HG03439 (cell line): ENCODE measurements around the gene PPP6R3.

Experiments used
- ATAC-seq: cut with Tn5 transposase; IDR thresholded peaks from one replicate; pipeline ENCODE4 v1.9.1; 2021; ENCODE audit warnings: mild to moderate bottlenecking, moderate library complexity; ENCODE audit not compliant: unreplicated experiment

The PPP6R3 gene

DNA sequence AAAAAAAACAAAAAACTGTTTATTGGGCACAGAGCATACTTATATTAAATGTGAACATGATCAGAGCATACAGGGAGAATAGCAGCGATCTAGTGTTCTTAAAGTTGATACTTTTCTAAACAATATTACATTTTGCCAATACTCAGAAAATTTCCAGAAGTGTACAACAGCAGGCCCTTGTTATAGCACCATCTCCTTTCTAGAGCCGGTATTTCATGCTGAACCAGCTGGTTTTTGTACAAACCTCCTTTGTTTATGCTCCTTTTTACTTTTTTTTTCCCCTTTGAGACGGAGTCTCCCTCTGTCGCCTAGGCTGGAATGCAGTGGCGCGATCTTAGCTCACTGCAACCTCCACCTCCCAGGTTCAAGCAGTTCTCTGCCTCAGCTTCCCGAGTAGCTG is 90.7 kb downstream of the PPP6R3 start:
- no peak for ATAC-seq

DNA sequence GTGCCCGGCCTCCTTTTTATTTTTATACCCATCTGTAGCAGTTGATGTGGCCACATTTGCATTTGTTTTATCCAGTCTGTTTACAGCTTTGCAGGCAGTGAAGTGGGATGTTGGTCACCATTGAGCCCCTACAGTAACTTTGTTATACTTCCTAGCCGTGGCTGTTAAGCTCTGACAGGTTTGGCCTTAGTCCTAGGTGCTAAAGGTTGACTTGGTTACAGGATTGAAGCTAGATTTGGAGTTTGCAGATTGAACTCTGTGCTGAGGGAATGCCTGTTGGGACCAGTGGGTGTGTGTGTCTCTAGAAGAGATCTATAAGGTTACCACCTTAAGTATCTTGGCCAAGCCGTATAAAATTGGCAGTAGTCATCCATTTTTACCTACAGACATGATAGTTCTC is 91.2 kb downstream of the PPP6R3 start:
- ATAC-seq = no peak

GRCh38 chr11:68552542-68552941 is 92.0 kb downstream of the PPP6R3 start:
- ATAC-seq = no peak

- no peak for ATAC-seq
Measured at GRCh38 chr11:68560216-68560615, 99.7 kb downstream of the PPP6R3 start.

DNA sequence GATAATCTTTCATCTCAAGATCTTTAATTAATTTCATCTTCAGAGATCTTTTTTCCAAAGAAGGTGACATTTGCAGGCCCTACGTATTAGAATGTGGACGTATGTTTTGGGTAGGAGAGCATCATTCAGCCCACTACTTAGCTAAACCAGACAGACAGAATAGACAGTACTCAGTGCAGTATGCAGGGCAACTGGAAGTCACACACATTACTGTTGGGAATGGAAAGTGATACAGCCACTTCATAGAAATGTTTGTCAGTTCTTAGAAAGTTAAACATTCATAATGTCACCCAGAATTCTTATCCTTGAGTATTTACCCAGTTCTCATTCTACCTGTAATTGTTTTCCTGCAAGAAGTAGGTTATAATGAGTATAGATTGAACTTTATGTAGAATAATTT is 102.9 kb downstream of the PPP6R3 start:
- ATAC-seq = no peak

DNA sequence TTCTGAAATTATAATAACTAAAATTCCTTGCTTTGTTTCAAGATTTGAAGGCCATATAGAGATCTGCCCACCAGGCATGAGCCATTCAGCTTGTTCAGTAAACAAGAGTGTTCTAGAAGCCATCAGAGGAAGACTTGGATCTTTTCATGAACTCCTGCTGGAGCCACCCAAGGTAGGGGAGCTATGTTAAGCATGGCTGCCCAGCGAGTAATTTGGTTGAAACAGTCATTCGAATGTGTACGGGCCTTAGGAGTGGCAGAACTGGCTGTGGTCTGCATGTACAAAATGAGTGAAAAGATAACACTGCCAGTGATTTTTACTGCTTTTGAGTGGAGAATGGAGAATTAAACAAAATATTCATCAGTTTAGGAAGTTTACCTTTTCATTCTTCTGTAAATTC is 103.7 kb downstream of the PPP6R3 start:
- ATAC-seq = no peak

DNA sequence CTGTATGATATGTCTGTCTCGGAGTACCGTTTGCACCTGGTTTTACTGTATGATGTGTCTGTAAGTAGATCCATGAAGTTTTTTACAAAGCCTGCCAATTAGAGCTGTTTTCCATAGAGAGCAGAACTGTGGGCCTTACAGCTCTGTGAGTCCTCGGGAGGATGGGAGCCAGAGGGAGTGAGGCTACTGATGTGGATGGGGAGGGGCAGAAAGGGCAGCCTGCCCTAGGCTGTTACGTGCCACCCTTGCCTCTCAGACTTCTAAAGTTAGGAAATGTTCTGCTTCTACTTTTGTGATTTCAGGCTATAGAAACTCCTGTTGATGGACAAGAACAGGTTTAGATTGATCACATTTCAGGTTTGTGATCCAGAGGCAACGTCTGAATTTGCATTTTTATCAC is 105.2 kb downstream of the PPP6R3 start:
- no peak for ATAC-seq

DNA sequence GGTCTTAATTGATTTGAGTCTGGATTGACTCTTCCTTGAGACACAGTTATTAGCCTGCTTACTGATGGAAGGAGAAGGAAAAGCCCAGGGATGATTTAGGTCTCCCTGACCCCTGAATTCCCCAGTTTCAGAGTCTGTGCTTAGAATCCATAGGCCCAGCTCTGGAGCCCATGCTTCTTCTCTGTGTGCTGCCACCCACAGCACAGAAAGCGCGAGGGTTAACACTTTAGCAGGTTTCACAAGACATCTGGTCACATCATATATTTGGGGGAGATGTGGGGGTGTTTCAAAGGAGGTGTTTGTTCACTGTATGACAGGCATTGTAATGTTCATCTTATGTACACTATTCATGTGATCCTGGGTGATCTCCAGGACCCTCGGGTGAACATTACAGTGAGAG is 107.0 kb downstream of the PPP6R3 start:
- ATAC-seq = no peak

- no peak for ATAC-seq
Measured at GRCh38 chr11:68569357-68569756, 108.8 kb downstream of the PPP6R3 start.

DNA sequence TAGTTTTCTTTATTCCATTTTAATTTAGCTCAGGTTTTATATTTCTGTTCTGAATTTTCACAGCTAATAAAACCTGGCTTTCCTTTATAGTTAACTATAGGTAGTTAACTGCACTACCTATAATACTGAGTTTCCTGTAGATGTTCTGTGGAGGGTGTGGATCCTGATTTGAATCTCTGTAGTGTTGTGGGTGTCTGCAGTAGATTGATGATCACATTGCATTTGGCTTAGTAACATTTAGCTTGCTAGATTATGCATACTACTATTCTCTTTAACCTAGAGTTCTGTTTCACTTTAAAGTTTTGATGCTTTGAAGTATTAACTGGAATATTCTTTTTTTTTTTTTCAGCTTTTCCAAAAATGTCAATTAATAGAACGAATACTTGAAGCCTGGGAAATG is 110.1 kb downstream of the PPP6R3 start:
- no peak for ATAC-seq

DNA sequence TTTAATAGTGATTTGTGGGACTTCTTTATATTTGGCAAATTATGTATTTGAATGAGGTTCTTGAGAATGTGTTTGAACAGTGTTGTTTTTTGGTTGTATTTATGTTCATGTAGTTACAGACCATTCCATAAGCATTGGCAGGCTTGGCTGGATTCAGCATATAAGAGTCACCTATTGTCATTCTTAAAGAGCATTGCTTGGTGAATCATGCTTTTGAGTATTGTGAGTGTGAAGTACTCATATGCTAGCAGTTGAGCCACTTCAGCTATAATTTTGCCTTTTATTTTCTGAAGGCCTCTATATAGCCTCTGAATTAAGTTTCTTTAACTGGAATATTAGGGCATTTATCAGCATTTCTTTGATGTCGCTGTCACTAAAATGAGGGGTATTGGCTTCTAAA is 113.8 kb downstream of the PPP6R3 start:
- ATAC-seq = no peak

DNA sequence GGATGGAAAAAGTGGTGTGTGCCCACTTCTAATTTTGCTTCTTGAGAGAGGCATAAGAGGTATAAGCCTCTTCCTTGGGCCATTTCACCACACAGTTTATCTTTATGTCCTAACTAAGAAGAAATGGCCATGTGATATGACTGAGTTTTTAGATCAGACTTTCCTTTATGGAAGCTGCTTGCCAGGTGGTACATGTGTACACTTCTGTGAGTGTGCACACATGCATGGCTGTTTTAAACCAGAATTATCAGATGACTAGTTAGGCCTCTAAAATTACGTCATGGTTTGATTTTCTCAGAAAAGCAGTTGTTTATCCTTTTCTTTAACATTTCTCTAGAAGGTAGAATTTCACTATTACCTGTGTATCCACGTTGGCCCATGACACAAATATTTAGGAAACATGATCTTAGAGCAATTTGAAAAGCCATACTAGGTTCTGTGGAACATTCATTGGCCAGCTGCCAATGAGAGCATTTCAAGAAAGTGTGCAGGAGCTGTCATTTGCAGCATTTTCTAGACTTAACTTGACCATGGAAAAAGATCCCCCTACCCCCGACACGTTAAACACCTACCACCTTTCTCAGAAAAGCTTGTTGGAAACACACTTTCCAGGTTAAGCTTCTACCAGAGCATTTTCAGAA is 114.6 kb downstream of the PPP6R3 start:
- ATAC-seq = no peak

- ATAC-seq = no peak
Measured at GRCh38 chr11:68579455-68579854, 118.9 kb downstream of the PPP6R3 start.

DNA sequence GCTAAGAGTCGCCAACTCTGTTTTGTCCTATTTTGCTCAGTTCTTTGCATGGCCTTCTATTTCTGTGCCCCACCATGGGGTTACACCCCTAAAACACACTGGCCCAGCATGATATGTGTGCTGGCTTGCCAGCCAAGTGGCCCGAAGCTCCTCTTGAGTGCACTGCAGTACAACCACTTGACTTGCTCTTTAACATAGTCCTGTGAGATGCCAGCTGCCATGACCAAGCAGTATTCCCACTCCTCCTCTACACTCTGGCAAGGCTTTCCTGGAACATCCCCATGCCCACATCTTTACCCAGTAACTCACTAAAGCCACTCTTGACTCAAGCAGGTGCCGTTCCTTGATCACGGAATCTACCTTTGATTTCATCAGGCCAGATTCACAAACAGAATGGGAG is 120.9 kb downstream of the PPP6R3 start:
- ATAC-seq = no peak

DNA sequence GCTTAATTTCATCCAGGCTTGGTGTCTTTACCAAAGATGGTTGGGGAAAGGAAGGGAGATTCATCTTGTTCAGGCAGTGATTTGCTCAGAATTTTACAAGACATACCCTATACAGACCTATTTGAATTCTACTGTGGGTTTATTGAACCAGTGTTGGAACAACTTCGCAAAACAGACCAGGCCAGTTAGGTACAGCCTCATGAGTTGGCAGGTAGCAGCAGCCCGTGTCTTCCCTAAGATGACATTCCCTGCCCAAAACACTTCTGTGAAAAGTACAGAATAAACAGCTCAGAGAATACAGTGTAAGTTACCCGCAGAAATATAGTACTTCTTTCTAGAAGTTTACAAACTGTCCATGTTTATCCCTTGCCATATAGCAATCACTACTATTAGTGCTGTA is 121.3 kb downstream of the PPP6R3 start:
- ATAC-seq = no peak

- no peak for ATAC-seq
Measured at GRCh38 chr11:68582416-68583040, 122.0 kb downstream of the PPP6R3 start.

DNA sequence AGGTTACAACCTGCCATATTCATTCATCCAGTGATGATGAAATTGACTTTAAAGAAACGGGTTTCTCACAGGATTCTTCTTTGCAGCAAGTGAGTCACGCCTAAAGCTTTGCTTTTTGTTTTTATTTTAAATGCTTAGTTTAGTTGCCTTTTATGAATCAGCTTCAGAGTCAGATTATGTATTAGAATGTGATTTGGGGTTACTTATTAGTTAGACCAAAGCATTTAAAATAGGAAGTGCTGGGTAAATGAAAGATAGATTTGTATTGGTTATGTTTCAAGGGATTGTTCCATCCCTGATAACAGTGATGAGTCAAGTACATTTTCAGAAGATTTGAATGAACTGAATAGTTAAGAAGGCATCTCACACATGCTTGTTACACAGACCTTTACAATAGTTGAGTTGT is 122.5 kb downstream of the PPP6R3 start:
- ATAC-seq = no peak

- no peak for ATAC-seq
Measured at GRCh38 chr11:68584097-68584496, 123.5 kb downstream of the PPP6R3 start.

- ATAC-seq = no peak
Measured at GRCh38 chr11:68584991-68585524, 124.5 kb downstream of the PPP6R3 start.

GRCh38 chr11:68589547-68590216 is 129.1 kb downstream of the PPP6R3 start:
- no peak for ATAC-seq

GRCh38 chr11:68591719-68592118 is 131.2 kb downstream of the PPP6R3 start:
- ATAC-seq = no peak

DNA sequence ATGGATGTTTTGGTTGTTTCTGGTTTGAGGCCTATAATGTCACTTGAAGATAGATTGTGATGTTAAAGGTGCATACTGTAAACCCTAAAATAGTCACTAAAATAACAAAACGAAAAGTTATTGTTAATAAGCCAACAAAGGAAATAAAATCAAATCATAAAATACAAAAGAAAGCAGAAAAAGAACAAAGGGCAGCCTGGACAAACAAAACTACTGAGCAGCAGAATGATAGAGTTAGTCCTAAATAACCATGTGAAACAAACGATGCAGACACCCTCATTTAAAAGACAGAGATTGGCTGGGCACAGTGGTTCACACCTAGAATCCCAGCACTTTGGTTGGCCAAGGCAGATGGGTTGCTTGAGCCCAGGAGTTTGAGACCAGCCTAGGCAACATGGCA is 132.9 kb downstream of the PPP6R3 start:
- ATAC-seq = no peak
